HG03095 (cell line): ENCODE data around the gene OXNAD1.
A peak's percentile ranks its signal among the peaks of the same experiment; 100 is the strongest.
"Not testable (repeated sequence)": the region's sequence is repeated elsewhere in the genome, so short reads cannot be mapped to it uniquely, and the experiment has no call there.

ENCODE experiments used
- ATAC-seq: cut with Tn5 transposase; IDR thresholded peaks from one replicate; pipeline ENCODE4 v1.9.1; 2021; ENCODE audit warnings: moderate library complexity; ENCODE audit not compliant: unreplicated experiment

The OXNAD1 gene

DNA sequence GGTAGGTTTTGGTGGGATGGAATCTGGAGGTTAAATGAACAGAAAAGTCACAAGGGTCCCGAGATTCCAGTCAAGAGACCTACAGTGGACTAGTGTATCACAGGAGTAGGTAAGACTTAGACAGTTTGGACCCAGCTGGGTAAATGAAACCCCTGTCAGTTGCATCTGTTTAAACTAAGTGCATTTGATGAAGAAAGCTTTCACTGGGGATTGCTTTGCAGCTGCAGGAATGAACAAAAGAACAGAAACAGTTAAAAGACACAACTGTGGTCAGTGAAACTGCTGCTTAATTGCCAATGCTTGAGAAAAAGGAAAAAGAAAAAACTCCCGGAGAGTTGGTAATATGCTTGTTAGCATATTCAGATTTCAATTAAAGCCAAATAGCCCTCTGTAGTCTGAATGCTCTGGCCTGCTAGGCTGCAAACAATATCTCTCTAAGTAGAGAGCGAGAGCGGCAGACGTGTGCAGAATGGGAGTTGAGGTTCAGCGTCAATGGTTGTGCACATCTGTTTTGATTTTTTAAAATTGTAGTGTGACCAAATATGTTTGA lies 37.1 kb downstream of the OXNAD1 start:
- ATAC-seq, result no peak

DNA sequence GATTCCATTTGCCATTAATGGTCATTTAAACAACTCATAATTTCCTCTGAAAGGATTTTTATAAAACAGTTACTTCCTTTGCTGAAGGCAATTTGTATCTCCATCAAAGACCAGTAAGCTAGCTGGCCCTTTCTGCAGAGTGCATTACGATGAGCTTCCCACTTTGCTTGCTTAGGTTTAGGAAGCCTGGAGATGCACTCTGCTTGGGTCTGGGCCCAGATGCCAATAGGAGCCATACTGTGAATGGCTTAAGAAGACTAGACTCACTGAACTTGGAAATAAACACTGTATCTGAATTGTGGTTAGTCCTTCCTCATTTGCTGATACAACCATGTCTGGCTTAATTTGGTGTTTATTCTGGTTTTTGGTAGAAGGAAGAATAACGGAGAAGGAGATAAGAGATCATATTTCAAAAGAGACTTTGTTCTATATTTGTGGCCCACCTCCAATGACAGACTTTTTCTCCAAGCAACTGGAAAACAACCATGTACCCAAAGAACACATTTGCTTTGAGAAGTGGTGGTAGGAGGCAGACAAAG lies 38.1 kb downstream of the OXNAD1 start:
- no peak for ATAC-seq

DNA sequence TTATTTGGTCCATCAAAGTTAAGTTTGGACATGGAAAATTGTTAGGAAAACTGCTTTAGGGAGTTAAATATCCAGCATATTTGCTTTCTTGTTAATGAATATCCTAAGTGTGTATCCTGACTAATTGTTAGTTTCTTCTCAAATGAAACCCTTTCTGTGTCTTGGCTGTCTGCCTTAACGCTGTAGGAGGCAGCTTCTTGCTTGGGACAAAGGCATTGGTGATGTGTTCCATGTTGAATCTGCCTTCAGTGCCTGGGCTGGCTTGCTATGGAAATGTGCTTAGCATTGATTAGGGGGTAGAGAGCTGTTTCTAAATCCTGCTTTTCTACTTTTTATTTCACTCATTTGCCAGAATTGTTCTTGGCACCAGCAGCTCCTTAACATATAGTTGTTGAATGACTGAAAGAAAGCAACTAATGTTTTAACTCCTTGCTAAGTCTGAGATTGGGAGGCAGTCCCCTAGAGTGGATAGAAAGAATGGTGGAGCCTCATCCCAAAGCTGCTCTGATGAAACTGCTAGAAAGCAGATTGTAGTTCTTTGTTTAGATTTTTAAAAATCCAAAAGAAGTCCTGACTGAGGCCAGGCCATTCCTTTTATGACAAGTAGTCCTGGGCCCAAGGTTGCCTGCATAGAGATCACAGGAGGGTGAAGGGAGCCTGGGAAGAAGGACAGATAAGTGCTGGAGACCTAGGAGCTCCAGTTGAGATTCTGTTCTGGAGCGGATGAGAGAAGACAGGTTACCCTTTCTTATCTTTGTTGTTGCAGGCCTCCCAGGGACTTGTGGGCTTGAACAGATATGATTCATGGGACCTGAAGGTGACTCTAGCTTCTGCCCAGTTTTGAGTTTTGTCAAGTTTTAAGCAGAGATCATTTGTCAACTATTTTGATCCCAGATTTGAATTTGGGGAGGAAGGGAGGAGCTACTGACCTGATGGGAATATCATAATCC lies 39.3 kb downstream of the OXNAD1 start:
- no peak for ATAC-seq

DNA sequence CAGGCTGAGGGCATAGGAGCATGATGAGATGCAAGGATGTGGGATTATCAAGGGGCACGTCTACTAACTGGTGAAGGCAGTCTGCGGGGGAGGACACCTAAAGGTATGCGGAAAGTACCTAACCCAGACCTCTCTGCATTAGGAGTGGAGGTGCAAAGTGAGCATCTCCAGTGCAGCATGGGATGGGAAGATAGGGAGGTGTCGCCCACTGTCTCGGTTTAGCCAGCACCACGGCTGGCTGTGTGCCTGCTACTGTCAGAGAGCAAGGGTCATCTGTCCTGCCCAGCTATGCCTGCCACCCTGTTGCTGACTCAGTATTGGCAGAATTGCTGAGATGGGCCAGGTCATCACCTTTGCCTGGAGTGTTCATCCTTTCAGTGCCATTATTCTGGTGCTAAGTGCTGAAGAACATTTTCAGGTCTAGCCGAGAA lies 40.1 kb downstream of the OXNAD1 start:
- ATAC-seq, result no peak

DNA sequence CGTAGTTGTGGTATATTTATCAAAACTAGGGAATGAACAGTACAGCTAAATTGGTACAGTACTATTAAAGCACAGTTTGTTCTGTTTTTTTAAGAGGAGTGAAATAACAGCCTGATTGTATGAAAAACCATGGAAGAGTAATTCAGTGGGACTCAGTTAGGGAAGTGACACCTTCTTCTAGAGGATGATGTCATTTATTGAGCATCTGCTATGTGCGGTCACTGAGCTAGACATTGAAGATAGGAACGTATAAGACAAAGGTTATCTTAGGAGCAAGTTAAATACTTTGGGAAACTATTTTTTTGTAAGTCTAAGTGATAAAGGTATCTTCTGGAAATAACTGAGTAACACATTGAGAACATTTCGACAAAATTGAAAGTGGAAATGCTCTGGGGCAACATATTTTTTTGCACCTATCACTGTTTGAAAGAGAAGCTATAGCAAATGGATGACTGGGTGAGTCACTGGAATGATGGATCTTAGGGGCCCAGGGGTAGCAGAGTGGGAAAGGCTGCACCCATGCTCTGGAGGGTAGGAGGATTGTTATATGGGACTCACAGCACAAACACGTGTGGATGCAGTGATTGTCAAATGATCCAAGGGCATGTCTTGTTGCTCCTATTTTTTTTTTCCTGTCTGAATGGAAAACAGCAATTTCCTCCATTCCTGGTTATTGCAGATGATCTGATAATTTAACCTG lies 43.0 kb downstream of the OXNAD1 start:
- no peak for ATAC-seq

DNA sequence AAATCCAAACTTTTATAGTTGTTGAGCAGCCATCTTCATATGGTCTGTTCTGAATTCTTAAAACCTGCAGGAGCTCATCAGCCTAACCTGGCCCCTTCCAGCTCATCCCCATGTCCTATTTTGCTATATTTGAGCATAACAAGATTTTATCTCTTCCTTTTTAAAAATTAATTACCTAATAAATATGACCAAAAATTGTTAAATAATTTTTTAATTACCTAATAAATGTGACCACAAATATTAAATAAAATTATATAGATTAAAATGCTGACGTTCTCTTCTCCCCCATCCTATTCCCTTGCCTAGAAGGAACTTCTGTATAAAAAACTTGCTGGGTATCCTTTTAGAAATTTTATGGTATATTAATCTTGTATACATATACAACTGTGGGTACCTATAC lies 43.7 kb downstream of the OXNAD1 start:
- no peak for ATAC-seq

DNA sequence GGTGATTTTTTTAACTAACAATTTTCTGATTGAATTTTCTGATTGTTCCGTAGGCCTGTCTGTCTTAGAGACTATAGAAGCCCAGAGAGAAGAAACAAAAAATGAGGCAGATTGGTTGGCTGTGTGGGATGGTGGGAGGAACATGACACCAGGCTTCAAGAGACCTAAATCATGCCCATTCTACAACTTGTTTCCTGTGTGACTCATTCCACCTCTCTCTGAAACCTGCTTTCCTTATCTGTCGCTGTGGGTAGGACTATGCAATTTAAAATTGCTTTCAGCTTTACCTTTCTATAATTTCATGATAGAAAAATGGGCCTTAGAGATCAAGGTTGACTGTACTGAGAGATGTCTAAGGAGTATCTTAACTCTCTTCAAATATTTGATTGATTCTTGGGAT lies 44.5 kb downstream of the OXNAD1 start:
- ATAC-seq, result peak; percentile 78

DNA sequence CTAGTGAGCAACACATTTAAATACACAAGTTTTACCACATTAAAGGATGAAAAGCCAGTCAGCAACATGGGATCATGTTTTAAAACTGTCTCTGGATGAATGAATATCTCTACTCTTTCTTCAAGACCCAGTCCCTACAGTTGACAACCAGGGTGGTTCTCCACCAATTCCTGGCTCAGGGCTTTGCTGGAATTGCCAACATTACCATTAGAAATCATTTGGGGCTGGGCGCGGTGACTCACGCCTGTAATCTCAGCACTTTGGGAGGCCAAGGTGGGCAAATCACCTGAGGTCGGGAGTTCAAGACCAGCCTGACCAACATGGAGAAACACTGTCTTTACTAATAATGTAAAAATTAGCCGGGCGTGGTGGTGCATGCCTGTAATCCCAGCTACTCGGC lies 45.5 kb downstream of the OXNAD1 start:
- not testable (repeated sequence) for ATAC-seq

DNA sequence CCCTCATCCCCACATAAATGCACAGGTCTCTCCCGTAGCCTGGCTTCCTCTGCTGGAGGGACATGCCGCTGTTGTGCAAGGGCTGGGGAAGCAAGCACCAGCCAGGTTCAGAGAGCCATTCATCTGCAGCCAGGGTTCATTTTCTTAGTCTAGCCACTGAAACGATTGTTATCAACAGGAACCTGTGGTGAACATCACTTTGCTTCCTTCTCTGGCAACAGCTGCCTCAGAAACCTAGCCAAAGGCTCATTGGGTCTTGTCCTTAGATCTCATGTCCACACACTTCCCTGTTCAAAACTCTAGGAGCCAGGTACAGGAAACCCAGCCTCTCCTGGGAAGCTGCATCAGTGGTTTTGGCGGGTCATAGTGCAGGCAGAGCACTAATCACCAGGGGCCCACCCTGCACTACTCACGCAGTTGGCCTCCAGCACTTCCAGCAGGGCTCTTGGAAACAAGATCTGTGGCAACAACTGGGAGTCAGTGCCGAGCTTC lies 47.0 kb downstream of the OXNAD1 start:
- ATAC-seq, result peak; percentile 55

DNA sequence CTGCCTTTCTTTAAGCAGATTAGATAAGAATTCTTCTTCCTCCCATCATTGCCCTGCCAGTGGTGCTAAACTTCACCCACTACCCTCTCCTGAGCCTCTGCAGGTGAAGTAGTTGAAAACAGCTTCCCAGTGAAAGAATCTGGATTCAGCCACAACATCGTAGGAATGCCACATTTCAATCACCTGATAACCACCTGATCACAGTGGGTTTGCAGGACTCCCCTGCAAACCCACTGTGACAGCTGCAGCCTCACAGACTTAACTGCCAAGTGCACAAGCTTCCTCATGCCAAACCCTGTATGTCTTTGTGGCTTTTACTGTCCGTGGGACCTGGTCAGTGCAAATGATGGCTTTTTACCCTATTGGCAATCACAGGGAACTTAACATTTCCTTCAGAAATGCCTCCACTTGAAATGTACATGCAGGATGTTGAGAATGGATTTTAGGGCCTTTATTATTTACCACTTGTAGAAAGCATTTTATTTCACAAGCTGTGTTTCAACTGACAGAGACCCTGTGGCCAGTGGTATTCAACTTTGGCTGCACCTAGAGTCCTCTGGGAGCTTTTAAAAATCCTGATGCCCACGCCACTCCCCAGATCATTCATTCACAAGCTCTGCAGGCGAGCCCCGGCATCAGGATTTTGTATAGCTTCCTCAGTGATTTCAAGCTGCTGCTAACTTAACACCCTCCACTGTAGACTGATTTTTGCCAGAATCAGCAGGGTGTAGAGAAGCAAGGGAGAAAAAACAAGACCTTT lies 49.1 kb downstream of the OXNAD1 start:
- no peak for ATAC-seq

DNA sequence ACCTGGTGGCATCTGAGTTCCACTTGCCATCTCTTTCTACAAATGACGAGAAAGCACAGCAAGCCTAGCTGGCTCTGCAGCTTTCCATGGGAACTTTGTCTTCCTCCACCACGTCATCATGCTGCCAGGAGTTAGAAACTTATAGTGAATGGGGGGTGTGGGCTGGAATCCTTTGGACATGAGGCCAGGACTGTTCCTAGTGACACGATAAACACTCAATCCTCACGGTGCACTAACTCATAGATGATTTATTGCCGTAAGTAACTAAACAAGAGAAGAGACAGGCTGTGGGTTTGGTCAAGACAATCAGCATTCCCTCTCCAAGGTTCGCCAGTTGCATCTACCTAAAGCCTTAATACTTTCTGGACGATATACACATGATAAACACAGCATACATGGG lies 50.6 kb downstream of the OXNAD1 start:
- no peak for ATAC-seq

DNA sequence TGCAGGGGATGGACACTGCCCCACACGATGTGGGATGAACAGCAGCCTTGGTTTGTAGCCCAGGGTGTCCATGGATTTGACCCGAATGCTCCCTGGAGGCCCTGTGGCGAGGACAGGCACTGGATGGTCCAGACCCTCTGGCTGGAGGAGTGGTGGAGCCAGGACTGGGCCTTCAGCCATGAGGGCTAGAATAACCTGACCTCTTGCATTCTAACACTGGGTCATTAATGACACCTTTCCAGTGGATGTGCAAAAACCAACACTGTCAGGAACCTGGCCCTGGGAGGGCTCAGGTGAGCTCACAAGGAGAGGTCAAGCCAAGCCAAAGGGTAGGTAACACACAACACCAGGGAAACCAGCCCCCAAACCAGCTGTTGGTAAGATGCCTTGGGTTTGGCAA lies 51.4 kb downstream of the OXNAD1 start:
- ATAC-seq, result no peak

DNA sequence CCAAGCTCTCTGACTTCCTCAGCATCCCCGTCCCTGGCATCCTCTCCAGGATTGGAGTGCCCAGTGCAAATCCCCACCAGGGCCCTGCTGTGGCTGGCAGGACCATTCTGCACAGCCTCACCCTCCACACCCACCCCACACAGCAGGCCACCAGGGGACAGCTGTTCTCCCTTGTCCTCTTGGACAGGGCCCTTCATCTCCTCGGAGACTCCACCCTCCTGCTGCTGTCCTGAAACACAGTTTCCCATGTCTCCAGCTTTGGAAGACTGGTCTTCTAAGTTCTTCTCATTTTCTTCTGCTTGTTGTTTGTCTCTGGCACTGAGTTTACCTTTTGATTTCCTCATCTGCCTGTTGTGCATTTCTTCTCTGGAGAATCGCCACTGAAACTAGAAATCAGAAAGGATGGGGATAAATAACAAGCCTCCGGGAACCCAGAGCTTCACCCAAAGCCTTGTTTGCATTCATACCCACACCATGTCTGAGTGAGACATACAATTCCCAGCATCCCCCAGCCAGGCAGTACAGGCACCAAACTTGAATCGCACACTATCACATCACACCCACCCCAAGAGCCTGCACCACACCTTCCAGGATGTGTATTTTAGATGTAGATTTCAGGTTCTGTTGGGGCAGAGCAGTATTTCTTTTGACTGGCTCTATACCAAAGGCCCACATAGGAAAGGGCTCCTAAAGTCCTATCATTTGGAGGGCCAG lies 52.0 kb downstream of the OXNAD1 start:
- no peak for ATAC-seq

DNA sequence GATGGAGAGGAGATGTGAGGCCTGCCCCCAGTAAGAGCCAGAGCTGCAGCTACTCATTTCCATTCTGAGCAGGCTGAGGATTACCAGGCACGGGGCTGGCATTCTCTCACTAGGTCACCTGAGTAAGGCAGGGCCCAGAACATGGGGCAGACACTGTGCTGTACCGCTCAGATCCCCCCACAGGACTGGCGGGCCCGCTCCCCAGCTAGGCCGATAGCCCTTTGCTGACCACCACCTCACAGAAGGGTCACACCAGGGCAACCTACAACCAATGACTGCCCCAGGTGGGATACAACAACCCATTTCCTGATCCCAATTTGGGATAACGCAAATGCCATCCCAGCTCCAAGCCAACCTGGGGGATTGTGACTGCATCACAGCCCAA lies 52.5 kb downstream of the OXNAD1 start:
- ATAC-seq, result no peak

DNA sequence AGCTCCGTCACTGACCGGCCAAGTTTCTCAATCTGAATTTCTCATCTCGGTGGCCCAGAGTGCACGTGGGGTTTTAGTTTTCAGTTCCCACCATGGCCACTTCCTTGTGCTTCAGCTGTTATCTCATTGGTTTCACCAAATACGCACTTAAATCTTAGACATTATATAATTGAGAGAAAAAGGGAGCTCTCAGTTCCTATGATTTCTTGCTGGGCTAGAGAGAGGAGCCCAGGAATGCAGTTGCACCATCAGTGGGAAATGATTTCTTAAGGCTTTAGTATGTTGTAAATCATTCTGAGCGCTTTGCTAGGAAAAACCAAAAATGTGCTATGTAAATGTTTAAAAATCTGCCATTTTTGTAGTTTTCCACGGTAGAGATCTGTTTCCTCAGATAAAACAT lies 53.2 kb downstream of the OXNAD1 start:
- no peak for ATAC-seq

DNA sequence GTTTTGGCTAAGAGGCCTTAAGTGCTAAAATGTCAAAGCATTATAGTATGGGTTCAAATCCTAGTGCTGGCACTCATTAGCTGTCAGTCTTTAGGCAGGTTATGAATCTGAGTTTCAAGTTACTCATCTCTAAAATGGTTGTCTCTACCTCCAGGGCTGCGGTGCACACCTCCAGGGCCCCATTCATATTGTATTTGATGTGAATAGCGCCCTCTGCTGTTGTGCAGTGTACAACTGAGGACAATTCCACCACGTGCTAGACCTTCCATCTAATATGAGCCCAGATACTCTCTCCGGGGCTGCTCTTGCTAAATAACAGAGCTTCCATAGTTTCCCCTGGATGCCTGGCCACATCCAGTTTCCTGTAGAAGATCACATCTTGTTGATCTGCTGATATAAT lies 54.3 kb downstream of the OXNAD1 start:
- no peak for ATAC-seq

DNA sequence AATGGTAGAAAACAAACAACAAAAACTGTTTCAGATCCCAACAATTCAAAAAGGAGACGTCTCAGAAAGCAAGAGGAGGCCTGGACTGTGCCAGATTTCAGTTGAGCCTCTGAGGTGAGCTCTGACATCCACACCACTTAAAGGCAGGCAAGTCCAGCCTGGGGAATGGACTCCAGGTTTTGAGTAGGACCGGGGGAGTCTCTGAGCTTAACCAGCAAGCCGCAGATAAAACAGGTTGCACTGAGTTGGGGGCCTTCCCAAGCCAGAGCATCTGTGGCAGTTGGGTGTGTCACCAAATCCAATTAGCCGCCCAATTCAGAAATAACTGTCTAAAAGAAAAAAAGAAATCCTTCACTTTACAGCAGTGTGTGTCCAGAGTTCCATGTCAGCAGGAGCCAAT lies 54.7 kb downstream of the OXNAD1 start:
- ATAC-seq, result no peak

DNA sequence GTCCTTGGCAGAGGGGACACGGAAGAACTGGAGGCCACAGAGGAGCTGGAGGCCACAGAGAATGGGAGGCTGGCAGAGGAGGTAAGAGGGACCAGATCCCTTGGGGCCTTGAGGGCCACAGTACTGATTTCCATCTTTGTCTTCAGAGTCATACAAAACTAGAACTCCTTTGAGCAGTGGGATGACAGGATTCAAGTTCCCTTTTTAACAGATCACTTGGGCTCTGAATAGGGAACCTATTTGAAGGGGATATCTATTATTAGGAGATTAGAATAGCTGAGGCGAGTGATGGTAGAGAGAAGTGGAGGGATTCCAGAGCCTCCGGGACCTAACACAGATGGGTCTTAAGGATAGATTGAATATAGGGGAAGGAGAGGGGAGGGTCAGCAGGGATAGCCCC lies 55.7 kb downstream of the OXNAD1 start:
- ATAC-seq, result no peak

DNA sequence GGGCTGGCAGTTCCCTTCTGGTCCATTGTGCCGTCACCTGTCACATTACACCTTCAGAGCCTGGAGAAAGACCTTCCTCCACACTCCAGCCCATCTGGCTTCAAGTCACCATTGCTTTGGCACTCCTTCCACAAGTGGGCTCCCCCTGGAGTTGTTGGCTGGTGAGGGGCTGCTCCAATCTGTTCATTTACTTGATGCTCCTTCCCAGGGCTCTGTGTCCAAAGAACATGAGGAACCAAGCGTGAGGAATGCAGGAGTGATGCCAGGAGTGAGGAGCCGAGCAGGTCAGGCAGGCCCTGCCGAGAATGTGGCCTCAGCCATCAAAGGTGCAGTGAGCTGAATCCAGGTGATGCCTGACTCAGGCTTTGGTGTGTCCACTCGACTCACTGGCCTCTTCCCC lies 57.2 kb downstream of the OXNAD1 start:
- no peak for ATAC-seq

DNA sequence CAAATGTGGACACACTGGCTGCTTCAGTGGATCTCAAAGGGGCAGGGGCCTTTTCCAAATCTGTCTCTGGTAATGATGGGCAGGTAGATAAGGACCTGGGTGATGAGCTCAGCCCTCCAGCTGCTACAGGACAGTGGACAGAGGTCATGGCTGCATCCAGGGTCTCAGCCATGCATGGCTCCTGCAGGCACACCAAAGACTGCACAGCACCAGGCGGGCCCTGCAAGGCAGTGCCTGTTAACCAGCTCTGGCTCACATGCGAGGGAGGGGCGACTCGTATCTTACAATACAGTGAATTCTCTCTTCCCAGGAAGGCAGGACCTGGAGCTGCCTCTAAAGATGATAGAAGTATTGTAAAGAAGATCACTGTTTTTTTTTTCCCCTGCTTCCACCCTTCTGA lies 58.7 kb downstream of the OXNAD1 start:
- ATAC-seq, result no peak
